NCI-H2196 (cell line): ENCODE results near the gene CAMTA1.

Experiments used
- DNase-seq: peaks from one replicate; lab custom pipeline; 2025; ENCODE audit not compliant: unreplicated experiment; lab: John Stamatoyannopoulos, UW

The CAMTA1 gene

GRCh38 chr1:7018826-7019225, 233.6 kb downstream of the CAMTA1 start:
- DNase-seq, result no peak

- no peak for DNase-seq
Measured at GRCh38 chr1:7019510-7019909, 234.3 kb downstream of the CAMTA1 start.

- DNase-seq, result no peak
Measured at GRCh38 chr1:7022058-7022457, 236.8 kb downstream of the CAMTA1 start.

DNA sequence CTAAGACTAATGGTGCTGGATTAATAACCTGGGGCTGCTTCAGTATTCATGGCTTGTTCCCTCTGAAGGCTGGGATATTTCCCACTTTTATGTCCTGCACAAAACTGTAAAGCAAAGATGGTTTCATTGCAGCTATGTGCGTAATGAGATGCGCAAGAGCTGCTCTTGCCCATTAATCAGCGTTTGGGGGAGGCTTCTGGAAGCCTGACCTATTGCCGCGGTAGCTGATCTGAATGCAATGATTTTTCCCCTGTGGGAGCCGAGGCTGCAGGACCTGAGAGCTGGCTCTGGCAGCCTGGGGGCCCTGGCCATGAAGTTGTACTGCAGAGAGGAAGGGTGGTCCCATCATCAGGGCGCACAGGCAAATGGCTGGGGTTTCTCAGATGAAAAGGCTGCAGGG, 239.8 kb downstream of the CAMTA1 start:
- no peak for DNase-seq

GRCh38 chr1:7026169-7026568, 240.9 kb downstream of the CAMTA1 start:
- DNase-seq, result no peak

DNA sequence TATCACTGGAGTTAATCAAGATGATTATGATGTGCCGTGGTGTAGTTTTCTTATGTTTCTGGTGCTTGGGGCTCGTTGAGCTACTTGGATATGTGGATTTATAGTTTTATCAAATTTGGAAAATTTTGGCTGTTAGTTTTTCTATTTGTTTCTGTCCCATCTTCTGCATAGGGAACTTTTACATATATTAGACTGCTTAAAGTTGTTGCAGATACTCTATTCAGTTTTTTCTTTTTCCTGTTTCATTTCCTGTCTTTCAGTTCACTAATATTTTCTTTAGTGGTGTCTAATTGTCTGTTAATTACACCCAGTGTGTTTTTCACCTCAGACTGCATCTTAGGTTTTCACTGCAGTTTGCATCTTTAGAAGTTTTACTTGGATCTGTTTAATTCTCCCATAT, 247.7 kb downstream of the CAMTA1 start:
- no peak for DNase-seq

- DNase-seq, result no peak
Measured at GRCh38 chr1:7036386-7036785, 251.1 kb downstream of the CAMTA1 start.

GRCh38 chr1:7039590-7040220, 254.5 kb downstream of the CAMTA1 start:
- no peak for DNase-seq

- no peak for DNase-seq
Measured at GRCh38 chr1:7040969-7041695, 255.9 kb downstream of the CAMTA1 start.

DNA sequence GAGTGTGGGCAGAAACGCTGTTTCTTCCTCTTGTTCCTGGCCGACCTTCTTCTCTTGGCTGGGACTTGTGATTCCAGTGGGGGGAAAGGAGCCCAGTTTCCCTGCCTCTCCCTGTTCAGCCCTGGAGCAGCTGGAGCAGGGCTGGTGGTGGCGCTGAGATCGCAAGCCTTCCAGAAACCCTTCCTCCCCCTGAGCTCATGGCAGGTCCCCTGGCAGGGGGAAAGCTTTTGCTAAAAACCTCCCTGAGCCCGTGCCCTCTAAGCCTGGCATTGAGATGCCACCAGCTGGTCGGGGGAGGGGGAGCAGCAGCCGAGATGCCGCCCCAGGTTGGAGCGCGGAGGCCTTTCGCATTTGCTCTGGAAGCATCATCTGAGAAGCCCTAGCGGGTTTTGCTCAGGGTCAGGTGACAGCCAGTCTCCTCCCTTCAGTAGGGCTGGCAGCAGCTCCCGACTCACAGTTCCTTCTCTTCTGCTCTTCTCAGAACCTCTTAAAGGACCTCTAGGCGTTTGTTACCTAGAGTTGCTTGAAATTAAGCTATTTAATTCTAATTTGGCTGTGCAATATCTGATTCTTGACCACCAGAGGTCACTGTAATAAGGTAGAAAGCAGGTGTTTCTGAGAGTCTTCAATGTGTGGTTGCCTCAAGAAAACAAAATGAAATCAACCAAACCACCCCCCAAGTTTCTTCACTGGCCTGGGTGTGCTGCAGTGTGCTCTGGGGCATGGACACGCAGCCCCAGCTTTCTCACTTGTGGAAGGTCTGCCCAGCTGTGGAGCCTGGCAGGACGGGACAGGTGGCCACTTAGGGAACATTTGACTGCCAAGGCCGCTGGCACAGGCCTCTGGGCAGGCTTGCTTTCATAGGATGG, 257.3 kb downstream of the CAMTA1 start:
- DNase-seq, result peak; percentile 55

GRCh38 chr1:7043191-7043549, 257.9 kb downstream of the CAMTA1 start:
- DNase-seq, result no peak

GRCh38 chr1:7043719-7044535, 258.7 kb downstream of the CAMTA1 start:
- DNase-seq, result no peak

DNA sequence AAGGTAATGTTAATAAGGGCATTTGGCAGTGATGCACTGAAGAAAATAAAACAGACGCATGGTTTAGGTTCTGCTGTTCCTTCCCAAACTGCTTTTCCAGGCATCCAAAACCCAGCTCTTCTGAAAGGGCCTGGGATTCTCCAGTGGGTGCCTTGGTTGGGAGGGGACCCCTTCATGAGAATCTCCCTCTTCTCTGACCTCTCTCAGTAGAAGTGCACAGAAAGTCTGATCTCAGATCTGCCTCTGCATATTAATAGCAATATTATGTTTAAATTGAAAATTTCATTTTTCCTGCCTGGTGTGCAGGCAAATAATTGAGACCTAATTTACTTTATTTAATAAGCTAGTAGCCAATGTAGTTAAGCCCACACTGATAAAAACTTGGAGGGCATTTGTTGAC, 260.6 kb downstream of the CAMTA1 start:
- DNase-seq, result no peak

DNA sequence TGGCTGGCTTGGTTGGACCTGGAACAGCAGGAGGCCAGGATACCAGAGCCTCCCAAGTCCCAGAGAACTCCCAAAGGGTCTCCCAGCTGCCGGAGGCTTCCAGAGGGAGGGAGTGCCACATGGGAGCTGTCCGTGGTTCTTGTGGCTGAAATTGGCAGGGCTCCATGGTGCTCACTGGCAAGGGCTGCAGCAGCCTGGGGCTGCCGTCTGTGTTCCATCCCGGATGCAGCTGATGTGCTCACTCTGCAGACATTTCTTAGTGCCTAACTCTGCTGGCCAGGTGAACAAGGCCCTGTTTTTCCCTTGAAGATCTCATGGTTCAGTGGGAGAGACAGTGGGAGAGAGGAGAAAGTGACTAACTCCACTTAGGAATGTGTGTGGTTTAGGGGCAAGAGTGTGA, 261.1 kb downstream of the CAMTA1 start:
- DNase-seq, result no peak

- DNase-seq, result no peak
Measured at GRCh38 chr1:7046891-7047290, 261.6 kb downstream of the CAMTA1 start.

GRCh38 chr1:7047866-7048265, 262.6 kb downstream of the CAMTA1 start:
- no peak for DNase-seq

DNA sequence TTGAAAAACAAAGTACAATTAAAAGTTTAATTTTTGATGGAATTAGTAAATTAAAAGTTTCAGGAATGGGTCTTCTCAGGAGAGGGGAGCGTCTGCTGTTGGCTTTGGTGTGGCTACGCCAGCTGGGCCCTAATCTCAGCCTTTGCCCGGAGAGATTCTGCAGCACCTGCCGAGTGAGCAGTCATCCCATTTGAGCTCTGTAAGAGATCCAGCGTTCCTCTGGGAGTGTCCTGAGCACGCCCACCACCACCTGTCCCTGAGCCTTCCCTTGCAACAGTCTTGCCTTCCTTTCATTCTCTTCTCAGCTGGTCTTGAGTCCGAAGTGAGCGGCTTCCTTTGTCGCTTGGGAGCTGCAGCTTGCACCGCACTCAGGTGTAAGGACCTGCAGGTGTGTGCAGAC, 263.1 kb downstream of the CAMTA1 start:
- no peak for DNase-seq

- DNase-seq, result no peak
Measured at GRCh38 chr1:7049913-7050625, 264.8 kb downstream of the CAMTA1 start.

DNA sequence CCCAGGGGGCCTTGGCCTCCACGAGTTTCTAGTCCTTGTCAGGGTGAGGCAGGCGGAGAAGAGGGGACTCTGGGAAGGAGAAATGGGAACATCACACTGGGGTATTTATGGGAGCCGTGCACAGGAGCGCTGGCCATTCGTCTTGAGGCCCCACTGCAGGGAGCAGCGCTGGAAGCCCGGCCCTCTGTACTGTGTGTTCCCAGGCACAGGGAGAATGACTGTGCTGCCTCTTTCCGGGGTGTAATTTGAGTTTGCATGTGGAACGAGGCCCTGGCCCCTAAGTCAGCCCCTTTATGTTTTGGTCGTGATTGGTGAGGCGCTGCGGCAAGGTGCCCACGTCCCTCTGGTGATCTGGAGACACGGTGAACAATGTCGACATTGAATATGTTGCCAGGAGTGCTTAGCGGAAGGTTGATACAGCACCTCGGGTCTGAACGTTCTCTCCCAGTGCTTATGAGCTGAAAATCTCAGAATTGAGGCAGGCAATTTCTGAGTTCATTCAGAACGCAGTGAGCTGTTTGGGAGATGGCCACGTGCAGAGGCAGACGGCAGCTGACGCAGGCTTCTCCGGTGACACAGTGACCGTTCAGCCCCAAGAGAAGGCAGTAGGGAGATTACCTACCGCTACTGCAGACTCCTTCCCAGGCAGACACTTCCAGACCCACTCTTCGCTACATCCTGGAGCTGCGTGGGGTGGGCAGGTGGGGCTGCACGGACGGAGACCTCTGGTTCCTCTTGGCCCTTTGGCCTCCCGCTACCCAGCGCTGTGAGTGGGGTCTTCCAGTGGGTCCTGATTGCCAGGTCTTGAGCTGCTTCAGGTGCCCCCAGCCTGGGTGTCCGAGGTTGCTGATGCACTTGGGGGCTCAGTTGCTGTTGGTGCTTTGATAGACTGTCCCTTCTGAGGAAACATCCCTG, 265.8 kb downstream of the CAMTA1 start:
- no peak for DNase-seq
